Measurements from ENCODE around the gene HPS5.

Gene HPS5

GRCh38 chr11:18321578-18321968 lies 367 bp downstream of the HPS5 start:
- no peak for DNase-seq (ENCODE audit: low read depth, low spot score)

DNA sequence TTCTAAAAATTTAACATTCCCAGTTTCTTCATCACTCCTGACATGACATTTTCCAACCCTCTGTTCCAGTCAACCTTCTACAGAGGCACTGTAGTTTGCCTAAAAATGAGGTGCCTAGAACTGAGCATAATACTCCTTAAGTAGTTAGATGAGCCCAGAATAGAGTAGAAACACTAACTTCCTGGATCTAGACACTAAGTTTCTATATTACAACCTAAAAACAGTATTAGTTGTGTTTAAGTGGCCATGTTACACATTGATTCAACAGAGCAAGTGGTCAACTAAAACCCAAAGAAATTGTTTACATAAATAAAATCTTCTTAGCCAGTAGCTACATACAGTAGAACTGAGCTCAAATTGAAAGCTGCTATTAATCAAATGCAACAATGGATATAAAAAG lies 1.3 kb downstream of the HPS5 start:
- DNase-seq (ENCODE audit: low read depth, low spot score): no peak

DNA sequence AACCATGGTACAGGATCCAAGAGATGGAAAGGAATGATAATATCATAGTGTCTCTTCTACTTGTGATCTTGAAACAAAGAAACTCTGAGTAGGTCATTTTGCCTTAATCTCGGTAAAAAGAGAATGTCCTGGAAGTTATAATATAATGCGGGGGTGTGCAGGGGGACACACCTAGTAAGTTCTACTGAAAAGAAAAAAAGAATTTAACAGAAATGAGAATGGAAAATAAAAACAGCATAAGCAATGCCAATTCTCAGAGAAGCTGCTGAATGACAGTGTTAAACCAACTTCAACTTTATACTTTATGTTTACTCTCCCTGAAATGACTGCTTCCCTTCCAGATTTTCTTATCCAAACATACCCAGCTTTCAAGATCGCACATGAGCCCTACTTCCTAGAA lies 2.0 kb downstream of the HPS5 start:
- DNase-seq (ENCODE audit: low read depth, low spot score): no peak

DNA sequence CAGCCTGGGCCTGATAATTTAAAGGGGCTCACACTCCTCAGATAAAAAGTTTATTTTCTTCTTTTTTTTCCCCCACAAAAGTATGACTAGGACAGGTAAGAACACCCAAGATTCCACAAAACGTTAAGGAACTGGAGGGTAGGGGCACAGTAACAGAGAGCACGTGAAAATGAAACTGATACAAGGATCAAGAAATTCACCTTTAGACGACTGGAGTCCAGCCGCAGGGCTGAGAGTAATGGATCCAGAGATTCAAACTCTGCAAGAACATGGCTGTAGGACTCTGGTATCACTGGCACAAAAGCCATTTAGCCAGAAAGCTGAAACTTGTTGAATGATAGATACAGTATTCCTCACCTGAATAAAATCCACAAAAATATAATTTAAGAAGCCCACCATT lies 4.4 kb downstream of the HPS5 start:
- DNase-seq (ENCODE audit: low read depth, low spot score): no peak

DNA sequence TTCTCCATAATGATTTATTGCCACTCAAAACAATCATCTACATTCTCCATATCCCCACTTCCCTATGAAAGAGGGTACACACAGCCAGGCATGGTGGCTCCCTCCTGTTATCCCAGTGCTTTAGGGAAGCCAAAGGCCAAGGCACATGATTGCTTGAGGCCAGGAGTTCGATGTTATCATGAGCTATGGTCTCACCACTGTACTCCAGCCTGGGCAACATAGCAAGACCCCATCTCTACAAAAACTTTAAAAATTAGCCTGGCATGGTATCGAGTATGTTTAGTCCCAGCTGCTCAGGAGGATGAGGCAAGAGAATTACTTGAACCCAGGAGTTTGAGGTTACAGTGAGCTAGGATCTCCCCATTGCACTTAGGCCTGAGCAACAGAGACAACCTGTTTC lies 6.0 kb downstream of the HPS5 start:
- DNase-seq (ENCODE audit: low read depth, low spot score): no peak

DNA sequence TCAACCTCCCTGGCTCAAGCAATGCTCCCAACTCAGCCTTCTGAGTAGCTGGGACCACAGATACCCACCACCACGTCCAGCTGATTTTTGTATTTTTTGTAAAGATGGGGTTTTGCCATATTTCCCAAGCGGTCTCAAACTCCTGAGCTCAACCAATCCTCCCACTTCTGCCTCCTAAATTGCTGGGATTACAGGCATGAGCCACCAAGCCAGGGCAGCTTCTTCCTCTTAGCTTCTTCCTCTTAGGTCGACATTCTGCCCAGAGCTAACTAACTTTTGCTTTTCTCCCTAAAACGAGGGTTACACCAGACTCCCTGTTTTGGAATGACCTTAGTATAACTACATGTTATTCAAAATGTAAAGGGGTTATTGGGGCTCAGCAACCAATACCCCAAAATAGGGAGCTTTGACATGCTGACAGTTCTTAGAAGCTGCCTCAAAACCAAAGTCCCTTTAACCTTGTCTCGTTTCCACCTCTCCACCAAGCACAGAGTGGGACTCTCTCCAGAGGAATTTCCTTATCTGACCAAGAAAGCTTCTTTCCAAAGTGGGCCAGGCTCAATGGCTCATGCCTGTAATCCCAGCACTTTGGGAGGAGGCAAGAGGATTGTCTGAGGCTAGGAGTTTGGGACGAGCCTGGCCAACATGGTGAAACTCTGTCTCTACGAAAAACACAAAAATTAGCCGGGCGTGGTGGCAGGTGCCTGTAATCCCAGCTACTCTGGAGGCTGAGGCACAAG lies 7.0 kb downstream of the HPS5 start:
- peak; percentile 21 for DNase-seq (ENCODE audit: low read depth, low spot score)

- DNase-seq (ENCODE audit: low read depth, low spot score): peak; percentile 35
These were observed 7.8 kb downstream of the HPS5 start for GRCh38 chr11:18313965-18314763.

GRCh38 chr11:18312663-18313420 lies 9.1 kb downstream of the HPS5 start:
- no peak for DNase-seq (ENCODE audit: low read depth, low spot score)

DNA sequence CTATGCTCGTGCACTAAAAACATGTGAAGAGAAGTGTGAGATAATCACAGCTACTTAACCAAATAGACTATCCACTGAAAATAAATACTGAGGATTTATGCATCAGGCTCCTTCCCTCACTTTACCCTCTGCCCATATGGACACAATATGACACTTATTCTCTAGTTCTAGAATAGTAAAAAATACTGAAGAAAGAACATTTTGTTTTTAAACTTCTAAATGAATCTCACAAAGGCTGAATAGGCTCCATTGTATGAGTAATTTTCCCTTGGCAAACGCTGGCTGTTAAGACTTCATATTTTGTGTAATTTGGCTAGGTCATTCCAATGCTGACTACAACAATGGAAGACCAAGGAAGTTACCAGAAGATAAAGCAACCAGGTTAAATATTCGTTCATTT lies 9.9 kb downstream of the HPS5 start:
- DNase-seq (ENCODE audit: low read depth, low spot score): no peak

DNA sequence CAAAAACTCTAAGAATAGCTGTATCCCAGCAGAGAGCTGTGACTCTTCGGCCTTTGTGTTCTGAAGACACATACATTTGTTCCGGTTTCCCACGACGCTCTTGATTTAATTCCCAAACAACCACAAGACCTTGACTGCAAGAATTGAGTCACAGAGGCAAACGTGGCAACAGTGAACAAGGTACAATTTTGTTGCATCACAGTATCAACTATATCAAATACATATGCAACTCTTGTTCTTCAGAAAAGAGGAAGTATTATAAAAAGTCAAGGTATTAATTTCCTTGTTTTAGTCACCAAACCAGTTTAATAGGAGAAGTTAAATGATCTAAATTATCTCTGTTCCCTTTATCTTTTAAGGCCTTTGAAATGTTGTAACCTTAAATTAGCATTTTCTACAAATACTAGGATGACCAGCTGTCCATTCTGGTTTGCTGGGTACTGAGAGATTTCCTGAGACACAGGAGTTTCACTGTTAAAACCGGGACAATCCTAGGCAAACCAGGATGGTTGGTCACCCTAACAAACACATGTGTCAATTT lies 11.1 kb downstream of the HPS5 start:
- DNase-seq (ENCODE audit: low read depth, low spot score): no peak

DNA sequence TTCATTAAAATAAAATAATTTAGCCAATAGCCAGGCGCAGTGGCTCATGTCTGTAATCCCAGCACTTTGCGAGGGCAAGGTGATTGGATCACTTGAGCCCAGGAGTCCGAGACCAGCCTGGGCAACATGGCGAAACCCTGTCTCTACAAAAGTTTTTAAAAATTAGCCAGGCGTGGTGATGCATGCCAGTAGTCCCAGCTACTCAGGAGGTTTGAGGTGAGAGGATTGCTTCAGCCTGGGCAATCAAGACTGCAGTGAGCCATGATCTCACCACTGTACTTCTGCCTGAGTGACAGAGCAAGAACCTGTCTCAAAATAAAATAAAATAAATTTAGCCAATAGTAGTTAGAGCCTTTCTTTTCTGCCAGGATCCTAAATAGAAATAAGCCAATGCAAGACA lies 12.2 kb downstream of the HPS5 start:
- no peak for DNase-seq (ENCODE audit: low read depth, low spot score)

- no peak for DNase-seq (ENCODE audit: low read depth, low spot score)
These were observed 13.7 kb downstream of the HPS5 start for GRCh38 chr11:18308242-18308641.

GRCh38 chr11:18307461-18308139 lies 14.3 kb downstream of the HPS5 start:
- DNase-seq (ENCODE audit: low read depth, low spot score): no peak

DNA sequence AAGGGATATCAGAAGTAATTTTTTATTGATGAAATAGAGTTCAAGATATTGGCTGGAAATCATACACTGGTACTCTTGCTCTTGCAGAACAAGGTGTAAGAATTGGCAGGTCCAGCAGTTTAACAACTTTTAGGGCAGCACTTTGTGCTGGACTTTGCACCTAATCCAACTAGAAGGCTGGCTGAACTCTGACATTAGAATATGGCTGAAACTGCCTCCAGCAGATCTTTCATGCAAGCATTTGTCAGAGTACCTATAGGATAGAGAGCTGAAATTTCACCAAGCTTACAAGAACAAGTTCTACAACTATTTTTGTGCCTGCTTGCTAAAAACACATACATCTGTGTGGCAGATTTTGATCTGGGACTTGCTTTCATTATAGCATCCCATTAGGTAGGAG lies 17.2 kb downstream of the HPS5 start:
- no peak for DNase-seq (ENCODE audit: low read depth, low spot score)

DNA sequence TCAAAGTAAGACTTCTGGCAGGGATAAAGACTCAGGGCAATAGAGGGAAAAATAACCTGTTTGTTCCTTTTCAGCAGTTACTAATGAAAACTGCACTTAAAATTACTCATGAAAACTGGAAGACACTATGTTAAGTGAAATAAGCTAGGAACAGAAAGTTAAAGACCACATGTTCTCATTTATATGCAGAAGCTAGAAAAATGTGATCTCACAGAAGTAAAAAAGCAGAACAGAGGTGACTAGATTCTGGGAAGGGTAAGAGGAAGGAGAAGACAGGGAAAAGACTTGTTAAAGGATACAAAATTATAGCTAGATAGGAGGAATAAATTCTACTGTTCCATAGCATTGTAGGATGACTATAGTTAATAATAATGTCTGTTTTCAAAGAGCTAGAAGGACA lies 22.2 kb downstream of the HPS5 start:
- DNase-seq (ENCODE audit: low read depth, low spot score): no peak

- DNase-seq (ENCODE audit: low read depth, low spot score): no peak
These were observed 26.6 kb downstream of the HPS5 start for GRCh38 chr11:18295316-18295715.

GRCh38 chr11:18294862-18295261 lies 27.1 kb downstream of the HPS5 start:
- DNase-seq (ENCODE audit: low read depth, low spot score): no peak

GRCh38 chr11:18288911-18289310 lies 33.0 kb downstream of the HPS5 start:
- no peak for DNase-seq (ENCODE audit: low read depth, low spot score)

DNA sequence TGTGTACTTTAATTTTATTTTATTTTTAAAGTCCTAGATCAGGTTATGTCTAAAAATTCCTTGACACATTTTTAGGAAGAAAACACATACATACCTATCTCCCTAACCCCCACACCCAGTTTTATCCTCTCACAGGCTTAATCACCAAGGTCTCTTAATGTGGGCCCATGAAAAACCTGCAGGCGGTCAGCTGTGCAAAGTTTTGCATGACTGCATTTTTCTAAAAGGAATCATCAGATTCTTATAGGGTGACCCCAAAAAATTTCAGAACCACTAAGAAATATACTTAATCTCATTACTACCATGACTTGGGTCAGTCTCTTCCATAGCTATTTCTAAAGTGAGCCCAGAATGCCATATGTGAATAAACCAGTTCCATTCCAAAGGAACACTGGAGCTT lies 36.1 kb downstream of the HPS5 start:
- DNase-seq (ENCODE audit: low read depth, low spot score): no peak

GRCh38 chr11:18282626-18283025 lies 39.3 kb downstream of the HPS5 start:
- no peak for DNase-seq (ENCODE audit: low read depth, low spot score)

DNA sequence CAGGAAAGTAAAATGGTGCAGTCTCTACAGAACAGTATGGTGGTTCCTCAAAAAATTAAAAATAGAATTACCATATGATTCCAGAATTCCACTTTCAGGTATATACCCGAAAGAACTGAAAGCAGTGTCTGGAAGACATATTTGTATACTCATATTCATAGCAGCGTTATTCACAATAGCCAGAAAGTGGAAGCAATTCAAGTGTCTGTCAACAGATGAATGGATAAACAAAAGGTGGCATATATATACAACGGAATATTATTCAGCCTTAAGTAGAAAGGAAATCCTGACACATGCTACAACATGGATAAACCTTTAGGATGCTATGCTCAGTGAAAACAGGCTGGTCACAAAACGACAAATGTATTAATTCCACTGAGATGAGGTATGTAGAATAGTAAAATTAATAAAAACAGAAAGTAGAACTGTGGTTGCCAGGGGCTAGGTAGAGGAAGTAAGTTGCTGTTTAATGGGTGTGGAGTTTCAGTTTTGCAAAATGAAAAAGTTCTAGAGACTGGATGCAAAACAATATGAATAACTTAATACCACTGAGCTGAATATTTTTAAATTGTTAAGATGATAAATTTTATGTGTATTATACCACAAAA lies 41.4 kb downstream of the HPS5 start:
- no peak for DNase-seq (ENCODE audit: low read depth, low spot score)
